ENCODE data around the gene SETD5.

DNA sequence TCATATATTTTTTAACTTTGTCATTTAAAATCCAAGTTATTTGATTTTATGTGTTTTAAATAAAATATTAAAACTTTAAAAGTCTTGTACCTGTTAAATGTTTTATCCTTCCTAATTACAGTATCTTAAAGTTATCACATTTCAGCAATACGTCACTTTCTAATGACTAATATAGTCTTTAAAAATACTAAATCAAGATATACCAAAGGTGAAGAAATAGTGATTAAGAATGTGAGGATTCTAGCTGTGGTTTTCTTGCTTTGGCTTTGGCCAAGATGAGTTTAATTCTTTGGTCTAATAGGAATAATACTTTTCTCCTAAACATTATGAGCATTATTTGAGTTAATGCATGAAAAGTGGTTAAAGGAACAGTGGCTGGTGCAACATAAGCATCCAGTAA is 13.9 kb downstream of the SETD5 start:
- TF ChIP-seq, protein P1, sequence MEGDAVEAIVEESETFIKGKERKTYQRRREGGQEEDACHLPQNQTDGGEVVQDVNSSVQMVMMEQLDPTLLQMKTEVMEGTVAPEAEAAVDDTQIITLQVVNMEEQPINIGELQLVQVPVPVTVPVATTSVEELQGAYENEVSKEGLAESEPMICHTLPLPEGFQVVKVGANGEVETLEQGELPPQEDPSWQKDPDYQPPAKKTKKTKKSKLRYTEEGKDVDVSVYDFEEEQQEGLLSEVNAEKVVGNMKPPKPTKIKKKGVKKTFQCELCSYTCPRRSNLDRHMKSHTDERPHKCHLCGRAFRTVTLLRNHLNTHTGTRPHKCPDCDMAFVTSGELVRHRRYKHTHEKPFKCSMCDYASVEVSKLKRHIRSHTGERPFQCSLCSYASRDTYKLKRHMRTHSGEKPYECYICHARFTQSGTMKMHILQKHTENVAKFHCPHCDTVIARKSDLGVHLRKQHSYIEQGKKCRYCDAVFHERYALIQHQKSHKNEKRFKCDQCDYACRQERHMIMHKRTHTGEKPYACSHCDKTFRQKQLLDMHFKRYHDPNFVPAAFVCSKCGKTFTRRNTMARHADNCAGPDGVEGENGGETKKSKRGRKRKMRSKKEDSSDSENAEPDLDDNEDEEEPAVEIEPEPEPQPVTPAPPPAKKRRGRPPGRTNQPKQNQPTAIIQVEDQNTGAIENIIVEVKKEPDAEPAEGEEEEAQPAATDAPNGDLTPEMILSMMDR (IDR thresholded peaks at IDR 0.05) = no peak
- no peak for TF ChIP-seq POLR2A (IDR thresholded peaks at IDR 0.05)

Measured in uterus (tissue), 2 donors.